Cardiac muscle cell (in vitro differentiated cells and primary cell): ENCODE data around the gene GABPB1. TPM values are rescaled to one million over a fixed set of nuclear protein-coding genes. Genes with fewer than 3 reads are reported as not detected.

Experiments
- DNase-seq, 2 donors: peaks; one replicate each; pipeline versions ENCODE4 v3.0.0 to v3.0.0-alpha.2; 2010 to 2017; ENCODE audit warnings: low read depth in 1 of 2, low spot score in 1 of 2
- H3K27ac ChIP-seq: fragments of 200-600 bp; sonication (generic); 2 replicates; pipeline ENCODE4 v1.5.1; 2016
- H3K27me3 ChIP-seq: fragments of 200-600 bp; sonication (generic); 2 replicates; pipeline ENCODE4 v1.6.0; 2016; ENCODE audit warnings: control low read depth
- H3K36me3 ChIP-seq: fragments of 200-600 bp; sonication (generic); 2 replicates; pipeline ENCODE4 v1.5.1; 2016; ENCODE audit warnings: control low read depth
- H3K4me1 ChIP-seq: fragments of 200-600 bp; sonication (generic); 2 replicates; pipeline ENCODE4 v1.8.1; 2017; ENCODE audit warnings: low read depth, mild to moderate bottlenecking, mixed run types
- H3K4me3 ChIP-seq: fragments of 200-600 bp; sonication (generic); 2 replicates; pipeline ENCODE4 v1.5.1; 2016; ENCODE audit warnings: mild to moderate bottlenecking
- H3K9me3 ChIP-seq: fragments of 200-600 bp; sonication (generic); 2 replicates; pipeline ENCODE4 v1.5.1; 2017; ENCODE audit warnings: low read depth, mild to moderate bottlenecking, control low read depth
- CTCF ChIP-seq: IDR thresholded peaks from 2 replicates; pipeline ENCODE4 v1.5.1; 2012; ENCODE audit warnings: low read depth, mild to moderate bottlenecking, low read length
- polyA plus RNA-seq: library from polyadenylated mRNA; unstranded; fragments of >200 nt; fragmentation: Nextera tagmentation; extraction: Ambion mirVana; gene quantifications from 2 replicates; pipeline ENCODE4 v1.2.1, GENCODE V29; 2016
- total RNA-seq: library from RNA; depleted of rRNA; stranded (reverse); fragments of >200 nt; gene quantifications from 2 replicates; pipeline ENCODE4 v1.2.3, GENCODE V29; 2016

The GABPB1 gene
- total and polyA plus RNA-seq, 2 experiments from 2014 or later = 12.5 to 22.3 TPM

- TF ChIP-seq CTCF = no peak
- H3K4me3 ChIP-seq = no peak overlapping the region
- no peaks in the 10 kb centered on the region for H3K9me3 ChIP-seq
- H3K36me3 ChIP-seq = no peaks in the 10 kb centered on the region
- no peak overlapping the region for H3K27ac ChIP-seq
- no peaks in the 10 kb centered on the region for H3K4me1 ChIP-seq
- no peaks in the 10 kb centered on the region for H3K27me3 ChIP-seq
- DNase-seq = no peak
Observed at GRCh38 chr15:50287324-50288116, 67.5 kb downstream of the GABPB1 start.

GRCh38 chr15:50281427-50281826, 73.6 kb downstream of the GABPB1 start:
- Histone ChIP-seq H3K36me3 (no peaks in the 10 kb centered on the region), H3K27me3 (no peaks in the 10 kb centered on the region), H3K9me3 (no peaks in the 10 kb centered on the region), H3K4me3 (no peak overlapping the region), H3K27ac (no peak overlapping the region), H3K4me1 (no peaks in the 10 kb centered on the region)
- no peak for DNase-seq
- no peak for TF ChIP-seq CTCF

- H3K9me3 ChIP-seq = no peaks in the 10 kb centered on the region
- no peaks in the 10 kb centered on the region for H3K4me1 ChIP-seq
- TF ChIP-seq CTCF = no peak
- no peak overlapping the region for H3K27ac ChIP-seq
- no peaks in the 10 kb centered on the region for H3K27me3 ChIP-seq
- H3K36me3 ChIP-seq = no peaks in the 10 kb centered on the region
- H3K4me3 ChIP-seq = no peak overlapping the region
- no peak for DNase-seq
Observed at GRCh38 chr15:50280271-50280670, 74.7 kb downstream of the GABPB1 start.

- Histone ChIP-seq H3K4me1 (no peaks in the 10 kb centered on the region), H3K27me3 (no peaks in the 10 kb centered on the region), H3K4me3 (no peak overlapping the region), H3K36me3 (no peaks in the 10 kb centered on the region), H3K9me3 (no peaks in the 10 kb centered on the region), H3K27ac (no peak overlapping the region)
- TF ChIP-seq CTCF = no peak
- no peak for DNase-seq
Observed at GRCh38 chr15:50278496-50278895, 76.5 kb downstream of the GABPB1 start.

GRCh38 chr15:50277370-50277769, 77.6 kb downstream of the GABPB1 start:
- Histone ChIP-seq H3K27me3 (no peaks in the 10 kb centered on the region), H3K4me1 (no peaks in the 10 kb centered on the region), H3K27ac (no peak overlapping the region), H3K36me3 (no peaks in the 10 kb centered on the region), H3K4me3 (no peak overlapping the region), H3K9me3 (no peaks in the 10 kb centered on the region)
- TF ChIP-seq CTCF = no peak
- no peak for DNase-seq
